Amniotic epithelial cell (primary cell): Measurements from ENCODE around the gene SBSN.

Experiments used
- DNase-seq: peaks from one replicate; pipeline ENCODE4 v3.0.0-alpha.2; 2010; ENCODE audit warnings: low read depth

The SBSN gene

DNA sequence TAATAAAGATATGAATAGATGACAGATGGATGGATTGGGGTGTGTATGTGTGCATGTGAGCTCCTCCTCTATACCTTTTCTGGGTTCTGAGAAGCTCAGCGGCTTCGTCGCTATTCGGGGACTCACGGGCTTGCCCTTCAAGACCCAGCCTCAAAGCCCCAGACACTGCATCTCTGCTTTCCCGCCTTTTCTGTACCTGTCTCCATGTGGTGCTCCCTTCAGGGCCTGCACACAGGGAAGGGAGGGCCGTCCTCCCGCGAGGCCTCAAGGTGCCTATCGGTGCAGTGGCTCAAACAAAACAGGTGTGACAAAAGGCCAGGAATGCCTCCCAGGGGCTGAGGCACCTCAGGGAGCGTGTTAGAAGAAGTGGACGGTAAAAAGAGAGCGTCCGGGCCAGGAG, 54.0 kb downstream of the SBSN start:
- no peak for DNase-seq
